ENCODE measurements around the gene SLC26A8. TPM values are rescaled to one million over a fixed set of nuclear protein-coding genes. Genes with fewer than 3 reads are reported as not detected.
A peak's percentile ranks its signal among the peaks of the same experiment; 100 is the strongest.

Gene SLC26A8
- total and polyA plus RNA-seq, 2 of the 13 experiments (the other 11 are each of a cell fraction or from before 2014, with no cell fraction given) = 0.46 TPM; not detected in 1

DNA sequence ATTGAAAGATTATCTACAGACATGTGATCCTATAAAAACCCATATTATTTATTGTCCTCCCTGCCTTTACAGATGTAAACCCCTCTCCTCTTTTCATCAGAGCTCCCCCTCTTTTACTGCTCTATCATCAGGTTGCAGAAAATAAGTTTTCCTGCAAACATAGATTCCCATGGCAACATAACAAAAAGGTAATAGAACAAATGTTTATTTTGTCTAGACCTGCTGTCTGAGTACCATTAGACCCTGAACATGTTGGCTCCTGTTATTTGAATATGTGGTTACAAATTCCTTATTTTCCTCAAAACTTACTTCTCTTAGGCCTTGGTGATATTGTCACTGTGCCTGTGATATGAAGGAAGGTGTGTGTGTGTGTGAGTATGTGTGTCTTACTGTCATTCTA is 14.7 kb upstream of the SLC26A8 start (continued):
- TF ChIP-seq, protein P1, sequence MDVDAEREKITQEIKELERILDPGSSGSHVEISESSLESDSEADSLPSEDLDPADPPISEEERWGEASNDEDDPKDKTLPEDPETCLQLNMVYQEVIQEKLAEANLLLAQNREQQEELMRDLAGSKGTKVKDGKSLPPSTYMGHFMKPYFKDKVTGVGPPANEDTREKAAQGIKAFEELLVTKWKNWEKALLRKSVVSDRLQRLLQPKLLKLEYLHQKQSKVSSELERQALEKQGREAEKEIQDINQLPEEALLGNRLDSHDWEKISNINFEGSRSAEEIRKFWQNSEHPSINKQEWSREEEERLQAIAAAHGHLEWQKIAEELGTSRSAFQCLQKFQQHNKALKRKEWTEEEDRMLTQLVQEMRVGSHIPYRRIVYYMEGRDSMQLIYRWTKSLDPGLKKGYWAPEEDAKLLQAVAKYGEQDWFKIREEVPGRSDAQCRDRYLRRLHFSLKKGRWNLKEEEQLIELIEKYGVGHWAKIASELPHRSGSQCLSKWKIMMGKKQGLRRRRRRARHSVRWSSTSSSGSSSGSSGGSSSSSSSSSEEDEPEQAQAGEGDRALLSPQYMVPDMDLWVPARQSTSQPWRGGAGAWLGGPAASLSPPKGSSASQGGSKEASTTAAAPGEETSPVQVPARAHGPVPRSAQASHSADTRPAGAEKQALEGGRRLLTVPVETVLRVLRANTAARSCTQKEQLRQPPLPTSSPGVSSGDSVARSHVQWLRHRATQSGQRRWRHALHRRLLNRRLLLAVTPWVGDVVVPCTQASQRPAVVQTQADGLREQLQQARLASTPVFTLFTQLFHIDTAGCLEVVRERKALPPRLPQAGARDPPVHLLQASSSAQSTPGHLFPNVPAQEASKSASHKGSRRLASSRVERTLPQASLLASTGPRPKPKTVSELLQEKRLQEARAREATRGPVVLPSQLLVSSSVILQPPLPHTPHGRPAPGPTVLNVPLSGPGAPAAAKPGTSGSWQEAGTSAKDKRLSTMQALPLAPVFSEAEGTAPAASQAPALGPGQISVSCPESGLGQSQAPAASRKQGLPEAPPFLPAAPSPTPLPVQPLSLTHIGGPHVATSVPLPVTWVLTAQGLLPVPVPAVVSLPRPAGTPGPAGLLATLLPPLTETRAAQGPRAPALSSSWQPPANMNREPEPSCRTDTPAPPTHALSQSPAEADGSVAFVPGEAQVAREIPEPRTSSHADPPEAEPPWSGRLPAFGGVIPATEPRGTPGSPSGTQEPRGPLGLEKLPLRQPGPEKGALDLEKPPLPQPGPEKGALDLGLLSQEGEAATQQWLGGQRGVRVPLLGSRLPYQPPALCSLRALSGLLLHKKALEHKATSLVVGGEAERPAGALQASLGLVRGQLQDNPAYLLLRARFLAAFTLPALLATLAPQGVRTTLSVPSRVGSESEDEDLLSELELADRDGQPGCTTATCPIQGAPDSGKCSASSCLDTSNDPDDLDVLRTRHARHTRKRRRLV (CRISPR knock-in tag; IDR thresholded peaks at IDR 0.05) = no peak
- no peak for TF ChIP-seq ZNF292 (CRISPR knock-in tag; IDR thresholded peaks at IDR 0.05; ENCODE audit: borderline replicate concordance, low read depth)
- no peak for TF ChIP-seq ZNF589 (CRISPR knock-in tag; conservative IDR thresholded peaks at IDR 0.05)
- TF ChIP-seq BRCA1 (CRISPR knock-in tag; IDR thresholded peaks at IDR 0.05) = no peak
- TF ChIP-seq, protein P2, sequence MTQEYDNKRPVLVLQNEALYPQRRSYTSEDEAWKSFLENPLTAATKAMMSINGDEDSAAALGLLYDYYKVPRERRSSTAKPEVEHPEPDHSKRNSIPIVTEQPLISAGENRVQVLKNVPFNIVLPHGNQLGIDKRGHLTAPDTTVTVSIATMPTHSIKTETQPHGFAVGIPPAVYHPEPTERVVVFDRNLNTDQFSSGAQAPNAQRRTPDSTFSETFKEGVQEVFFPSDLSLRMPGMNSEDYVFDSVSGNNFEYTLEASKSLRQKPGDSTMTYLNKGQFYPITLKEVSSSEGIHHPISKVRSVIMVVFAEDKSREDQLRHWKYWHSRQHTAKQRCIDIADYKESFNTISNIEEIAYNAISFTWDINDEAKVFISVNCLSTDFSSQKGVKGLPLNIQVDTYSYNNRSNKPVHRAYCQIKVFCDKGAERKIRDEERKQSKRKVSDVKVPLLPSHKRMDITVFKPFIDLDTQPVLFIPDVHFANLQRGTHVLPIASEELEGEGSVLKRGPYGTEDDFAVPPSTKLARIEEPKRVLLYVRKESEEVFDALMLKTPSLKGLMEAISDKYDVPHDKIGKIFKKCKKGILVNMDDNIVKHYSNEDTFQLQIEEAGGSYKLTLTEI (CRISPR knock-in tag; conservative IDR thresholded peaks at IDR 0.05) = no peak
- TF ChIP-seq, protein P3, sequence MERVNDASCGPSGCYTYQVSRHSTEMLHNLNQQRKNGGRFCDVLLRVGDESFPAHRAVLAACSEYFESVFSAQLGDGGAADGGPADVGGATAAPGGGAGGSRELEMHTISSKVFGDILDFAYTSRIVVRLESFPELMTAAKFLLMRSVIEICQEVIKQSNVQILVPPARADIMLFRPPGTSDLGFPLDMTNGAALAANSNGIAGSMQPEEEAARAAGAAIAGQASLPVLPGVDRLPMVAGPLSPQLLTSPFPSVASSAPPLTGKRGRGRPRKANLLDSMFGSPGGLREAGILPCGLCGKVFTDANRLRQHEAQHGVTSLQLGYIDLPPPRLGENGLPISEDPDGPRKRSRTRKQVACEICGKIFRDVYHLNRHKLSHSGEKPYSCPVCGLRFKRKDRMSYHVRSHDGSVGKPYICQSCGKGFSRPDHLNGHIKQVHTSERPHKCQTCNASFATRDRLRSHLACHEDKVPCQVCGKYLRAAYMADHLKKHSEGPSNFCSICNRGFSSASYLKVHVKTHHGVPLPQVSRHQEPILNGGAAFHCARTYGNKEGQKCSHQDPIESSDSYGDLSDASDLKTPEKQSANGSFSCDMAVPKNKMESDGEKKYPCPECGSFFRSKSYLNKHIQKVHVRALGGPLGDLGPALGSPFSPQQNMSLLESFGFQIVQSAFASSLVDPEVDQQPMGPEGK (CRISPR knock-in tag; IDR thresholded peaks at IDR 0.05) = no peak
- no peak for TF ChIP-seq CBX2 (IDR thresholded peaks at IDR 0.05; ENCODE audit: low read depth, low read length)
- no peak for TF ChIP-seq CBX2 (CRISPR knock-in tag; IDR thresholded peaks at IDR 0.05; ENCODE audit: low read depth)
- TF ChIP-seq, protein P4, sequence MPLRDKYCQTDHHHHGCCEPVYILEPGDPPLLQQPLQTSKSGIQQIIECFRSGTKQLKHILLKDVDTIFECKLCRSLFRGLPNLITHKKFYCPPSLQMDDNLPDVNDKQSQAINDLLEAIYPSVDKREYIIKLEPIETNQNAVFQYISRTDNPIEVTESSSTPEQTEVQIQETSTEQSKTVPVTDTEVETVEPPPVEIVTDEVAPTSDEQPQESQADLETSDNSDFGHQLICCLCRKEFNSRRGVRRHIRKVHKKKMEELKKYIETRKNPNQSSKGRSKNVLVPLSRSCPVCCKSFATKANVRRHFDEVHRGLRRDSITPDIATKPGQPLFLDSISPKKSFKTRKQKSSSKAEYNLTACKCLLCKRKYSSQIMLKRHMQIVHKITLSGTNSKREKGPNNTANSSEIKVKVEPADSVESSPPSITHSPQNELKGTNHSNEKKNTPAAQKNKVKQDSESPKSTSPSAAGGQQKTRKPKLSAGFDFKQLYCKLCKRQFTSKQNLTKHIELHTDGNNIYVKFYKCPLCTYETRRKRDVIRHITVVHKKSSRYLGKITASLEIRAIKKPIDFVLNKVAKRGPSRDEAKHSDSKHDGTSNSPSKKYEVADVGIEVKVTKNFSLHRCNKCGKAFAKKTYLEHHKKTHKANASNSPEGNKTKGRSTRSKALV (CRISPR knock-in tag; IDR thresholded peaks at IDR 0.05) = no peak
- TF ChIP-seq SKI (IDR thresholded peaks at IDR 0.05; ENCODE audit: partially characterized antibody) = peak; percentile 97
- TF ChIP-seq ELF3 (CRISPR knock-in tag; IDR thresholded peaks at IDR 0.05) = 0 out of 2 replicates have a peak, but pooled peaks have one; percentile 33
- TF ChIP-seq FOXK1 (CRISPR knock-in tag; IDR thresholded peaks at IDR 0.05; ENCODE audit: borderline replicate concordance, low read depth) = no peak
- peak; percentile 19; the same call in 1 of the 2 replicates for TF ChIP-seq FOXA3 (CRISPR knock-in tag; IDR thresholded peaks at IDR 0.05)
- TF ChIP-seq KLF13 (CRISPR knock-in tag; IDR thresholded peaks at IDR 0.05) = no peak
- 0 out of 2 replicates have a peak, but pooled peaks have one; percentile 24 for TF ChIP-seq ZNF614 (CRISPR knock-in tag; IDR thresholded peaks at IDR 0.05; ENCODE audit: borderline replicate concordance)
- TF ChIP-seq ZNF501 (CRISPR knock-in tag; IDR thresholded peaks at IDR 0.05) = no peak
- TF ChIP-seq ISL2 (CRISPR knock-in tag; IDR thresholded peaks at IDR 0.05) = no peak
- TF ChIP-seq ZNF543 (CRISPR knock-in tag; IDR thresholded peaks at IDR 0.05) = no peak
